ENCODE measurements around the gene TOB2.

- TF ChIP-seq CTCF (IDR thresholded peaks at IDR 0.05; ENCODE audit: poor library complexity, severe bottlenecking) (no peak), MXI1 (conservative IDR thresholded peaks at IDR 0.05; ENCODE audit: poor library complexity, severe bottlenecking) (peak; percentile 93)
Observed at GRCh38 chr22:41468381-41469217, 22.0 kb upstream of the TOB2 start, which contains the start of the genes ACO2 and PHF5A.
